ENCODE measurements around the gene MORN4.

Gene MORN4

GRCh38 chr10:97589479-97589878 lies 43.8 kb downstream of the MORN4 start, which contains the start of gene C10orf62:
TSS of gene C10orf62 (plus strand) at chr10:97589721. CDS start at chr10:97589898, 177 bp downstream.
- TF ChIP-seq SIN3A (IDR thresholded peaks at IDR 0.05; ENCODE audit: borderline replicate concordance, insufficient read depth, low read length) (no peak), FOXP2 (optimal IDR thresholded peaks at IDR 0.05; ENCODE audit: borderline replicate concordance, extremely low read depth, extremely low read length, insufficient read depth) (no peak), TAF1 (IDR thresholded peaks at IDR 0.05; ENCODE audit: borderline replicate concordance, insufficient read depth, low read length) (no peak), POLR2AphosphoS5 (IDR thresholded peaks at IDR 0.05; ENCODE audit: low read depth, low read length) (no peak), REST (IDR thresholded peaks at IDR 0.05; ENCODE audit: insufficient read depth in 1 of 2, low read depth in 2 of 2, low read length in 2 of 2) (no peak)

GRCh38 chr10:97587183-97587582 lies 46.1 kb downstream of the MORN4 start:
- no peak for TF ChIP-seq SIN3A (IDR thresholded peaks at IDR 0.05; ENCODE audit: borderline replicate concordance, insufficient read depth, low read length)

DNA sequence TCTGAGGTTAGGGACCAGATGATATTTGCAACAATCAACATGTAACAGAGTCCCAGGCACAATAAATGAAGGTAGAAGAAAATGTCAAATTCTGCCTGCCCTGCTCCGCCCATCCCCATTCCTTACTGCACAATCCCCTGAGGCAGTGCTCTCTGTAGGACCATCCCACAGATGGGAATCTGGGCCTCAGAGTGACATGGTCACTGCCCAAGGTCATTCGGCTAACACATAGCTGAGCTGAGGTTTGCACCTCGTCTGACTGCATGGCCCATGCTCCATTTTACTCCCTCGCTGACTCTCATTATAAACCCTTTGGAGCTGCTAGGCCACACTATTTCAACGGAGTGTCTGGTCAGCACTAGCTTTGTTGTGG lies 47.9 kb downstream of the MORN4 start:
- TF ChIP-seq TAF1 (IDR thresholded peaks at IDR 0.05; ENCODE audit: borderline replicate concordance, insufficient read depth, low read length) (no peak), REST (IDR thresholded peaks at IDR 0.05; ENCODE audit: insufficient read depth in 1 of 2, low read depth in 2 of 2, low read length in 2 of 2) (no peak)

- TF ChIP-seq FOXP2 (optimal IDR thresholded peaks at IDR 0.05; ENCODE audit: borderline replicate concordance, extremely low read depth, extremely low read length, insufficient read depth) (no peak), POLR2AphosphoS5 (IDR thresholded peaks at IDR 0.05; ENCODE audit: low read depth, low read length) (no peak), SIN3A (IDR thresholded peaks at IDR 0.05; ENCODE audit: borderline replicate concordance, insufficient read depth, low read length) (no peak), REST (IDR thresholded peaks at IDR 0.05; ENCODE audit: insufficient read depth in 1 of 2, low read depth in 2 of 2, low read length in 2 of 2) (no peak), TAF1 (IDR thresholded peaks at IDR 0.05; ENCODE audit: borderline replicate concordance, insufficient read depth, low read length) (no peak)
Measured at GRCh38 chr10:97584798-97585438, 48.4 kb downstream of the MORN4 start.

DNA sequence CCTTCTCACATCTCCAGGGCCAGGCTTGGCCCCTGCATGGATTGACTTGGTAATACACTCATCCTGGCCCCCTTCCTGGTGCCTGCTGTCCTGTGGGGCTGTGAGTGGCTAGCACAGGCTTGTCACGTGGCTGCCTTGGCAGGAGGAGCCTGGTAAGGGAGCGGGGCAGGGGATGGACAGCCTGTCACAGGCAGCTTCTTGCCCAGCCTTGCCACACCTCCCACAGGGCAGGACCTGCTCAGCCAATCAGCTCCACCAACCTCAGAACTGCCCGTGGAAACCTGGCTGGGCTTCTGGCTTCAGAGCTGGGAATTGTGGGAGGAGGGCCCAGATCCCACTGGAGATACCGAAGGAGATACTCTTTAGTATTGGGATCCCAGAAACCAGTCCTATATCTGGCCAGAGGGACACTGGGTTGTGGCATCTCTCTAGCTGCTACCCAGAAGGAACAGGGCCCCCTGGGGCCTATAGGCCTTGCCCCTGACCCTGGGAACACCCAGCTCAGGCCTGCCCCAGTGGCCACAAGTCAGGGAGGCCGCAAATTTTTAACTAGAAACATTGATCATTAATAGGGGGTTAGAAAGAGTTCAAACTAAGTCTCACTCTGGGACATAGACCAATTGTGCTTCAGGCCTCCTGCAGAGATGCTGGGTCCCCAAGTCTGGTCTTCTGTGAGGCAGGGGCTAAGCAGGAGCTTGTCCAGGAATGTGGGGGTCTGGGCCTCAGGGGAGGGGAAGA lies 49.1 kb downstream of the MORN4 start, which contains the start of gene HOGA1:
Gene HOGA1 (plus strand): TSS at position 330 of the 738 bp plus-strand sequence. CDS start 315 bp downstream, at position 645.
- TF ChIP-seq SIN3A (IDR thresholded peaks at IDR 0.05; ENCODE audit: borderline replicate concordance, insufficient read depth, low read length) = no peak
- no peak for TF ChIP-seq POLR2AphosphoS5 (IDR thresholded peaks at IDR 0.05; ENCODE audit: low read depth, low read length)
- no peak for TF ChIP-seq FOXP2 (optimal IDR thresholded peaks at IDR 0.05; ENCODE audit: borderline replicate concordance, extremely low read depth, extremely low read length, insufficient read depth)
- TF ChIP-seq TAF1 (IDR thresholded peaks at IDR 0.05; ENCODE audit: borderline replicate concordance, insufficient read depth, low read length) = no peak
- no peak for TF ChIP-seq REST (IDR thresholded peaks at IDR 0.05; ENCODE audit: insufficient read depth in 1 of 2, low read depth in 2 of 2, low read length in 2 of 2)
